ENCODE data around the gene NSUN6.

DNA sequence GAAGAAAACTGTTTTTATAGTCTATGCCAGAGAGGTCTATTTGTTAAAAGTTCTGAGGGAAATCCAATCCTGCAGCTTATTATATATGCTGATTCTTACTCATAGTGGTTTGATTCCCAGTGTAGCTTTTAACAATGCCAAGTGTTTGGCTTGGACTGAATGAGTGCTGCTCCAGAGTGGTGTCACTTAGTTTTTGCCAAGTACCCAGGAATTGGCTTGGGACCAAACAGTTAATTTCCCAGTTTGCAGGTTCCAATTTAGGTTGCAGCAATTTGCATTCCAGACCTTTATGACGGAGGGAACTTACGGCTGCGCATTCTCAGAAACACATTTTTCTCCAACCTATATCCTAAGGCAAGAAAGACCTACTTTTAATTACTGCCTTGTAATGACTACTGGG lies 32.4 kb downstream of the NSUN6 start:
- TF ChIP-seq POLR2A (IDR thresholded peaks at IDR 0.05; ENCODE audit: low read length) (no peak), GATA1 (IDR thresholded peaks at IDR 0.05; ENCODE audit: low read depth, low read length) (no peak)

Measured in erythroblast (primary cell).